Epidermal melanocyte (primary cell): Measurements from ENCODE around the gene SEL1L3.

Source experiments
- DNase-seq: peaks from one replicate; pipeline ENCODE4 v3.0.0; 2011; ENCODE audit warnings: low spot score; ENCODE audit not compliant: insufficient read length

Gene SEL1L3

GRCh38 chr4:25792876-25793275, 69.9 kb downstream of the SEL1L3 start:
- no peak for DNase-seq

- no peak for DNase-seq
Observed at GRCh38 chr4:25792200-25792791, 70.5 kb downstream of the SEL1L3 start.

GRCh38 chr4:25790024-25790423, 72.8 kb downstream of the SEL1L3 start:
- DNase-seq = no peak

GRCh38 chr4:25788703-25789238, 74.0 kb downstream of the SEL1L3 start:
- DNase-seq = no peak

GRCh38 chr4:25786497-25787065, 76.2 kb downstream of the SEL1L3 start:
- DNase-seq = no peak

GRCh38 chr4:25783943-25784342, 78.8 kb downstream of the SEL1L3 start:
- no peak for DNase-seq

- DNase-seq = no peak
Observed at GRCh38 chr4:25783126-25783525, 79.7 kb downstream of the SEL1L3 start.

- no peak for DNase-seq
Observed at GRCh38 chr4:25782482-25782881, 80.3 kb downstream of the SEL1L3 start.

- DNase-seq = no peak
Observed at GRCh38 chr4:25779021-25779420, 83.8 kb downstream of the SEL1L3 start.

- DNase-seq = no peak
Observed at GRCh38 chr4:25776795-25777194, 86.0 kb downstream of the SEL1L3 start.

- DNase-seq = no peak
Observed at GRCh38 chr4:25775166-25775565, 87.6 kb downstream of the SEL1L3 start.

- DNase-seq = no peak
Observed at GRCh38 chr4:25773358-25773757, 89.4 kb downstream of the SEL1L3 start.

GRCh38 chr4:25771672-25772071, 91.1 kb downstream of the SEL1L3 start:
- DNase-seq = no peak

GRCh38 chr4:25770847-25771246, 91.9 kb downstream of the SEL1L3 start:
- DNase-seq = no peak

GRCh38 chr4:25769251-25769650, 93.5 kb downstream of the SEL1L3 start:
- no peak for DNase-seq

GRCh38 chr4:25767877-25768725, 94.7 kb downstream of the SEL1L3 start:
- DNase-seq = peak; percentile 58

- DNase-seq = no peak
Observed at GRCh38 chr4:25760518-25761157, 102.2 kb downstream of the SEL1L3 start.

- DNase-seq = no peak
Observed at GRCh38 chr4:25760048-25760447, 102.7 kb downstream of the SEL1L3 start.

GRCh38 chr4:25759101-25759500, 103.7 kb downstream of the SEL1L3 start:
- DNase-seq = no peak

- no peak for DNase-seq
Observed at GRCh38 chr4:25757452-25757851, 105.3 kb downstream of the SEL1L3 start.

- no peak for DNase-seq
Observed at GRCh38 chr4:25756503-25756902, 106.3 kb downstream of the SEL1L3 start.

GRCh38 chr4:25755911-25756310, 106.9 kb downstream of the SEL1L3 start:
- DNase-seq = no peak
